ENCODE results near the gene UNC5B.

- TF ChIP-seq FOXP4 (CRISPR knock-in tag; IDR thresholded peaks at IDR 0.05) (no peak), CTCF (IDR thresholded peaks at IDR 0.05) (no peak), ZNF138 (CRISPR knock-in tag; conservative IDR thresholded peaks at IDR 0.05) (no peak), ZNF425 (CRISPR knock-in tag; conservative IDR thresholded peaks at IDR 0.05) (no peak), ZNF512 (CRISPR knock-in tag; IDR thresholded peaks at IDR 0.05; ENCODE audit: borderline replicate concordance) (no peak), JUN (CRISPR knock-in tag; IDR thresholded peaks at IDR 0.05) (no peak), E2F4 (CRISPR knock-in tag; IDR thresholded peaks at IDR 0.05; ENCODE audit: borderline replicate concordance, low read depth) (no peak), KAT7 (CRISPR knock-in tag; IDR thresholded peaks at IDR 0.05; ENCODE audit: borderline replicate concordance) (no peak)
These were observed 56.4 kb downstream of the UNC5B start for GRCh38 chr10:71268758-71269157.

Measured in WTC11 (cell line).